ENCODE measurements around the gene SETD5.
A peak's percentile ranks its signal among the peaks of the same experiment; 100 is the strongest.

Gene SETD5

GRCh38 chr3:9399746-9400145 is 2.3 kb downstream of the SETD5 start:
- peak overlapping the region; percentile 89 to 91 for H3K4me3 ChIP-seq (ENCODE audit: low read depth in 1 of 2, low read length in 2 of 2)
- H3K27me3 ChIP-seq (ENCODE audit: control insufficient read depth in 1 of 2, insufficient read depth in 2 of 2, low read length in 2 of 2) = no peaks in the 10 kb centered on the region
- peaks cover 0 to 2% of the 10 kb centered on the region in 2 donors for H3K36me3 ChIP-seq (ENCODE audit: control insufficient read depth in 1 of 2, insufficient read depth in 2 of 2, low read length in 2 of 2)
- no peaks in the 10 kb centered on the region for H3K9me3 ChIP-seq (ENCODE audit: control insufficient read depth in 1 of 2, low read length in 2 of 2)
- H3K27ac ChIP-seq (ENCODE audit: low read depth, low read length) = peak overlapping the region; percentile 98
- peaks cover 60% of the 10 kb centered on the region in 2 donors for H3K4me1 ChIP-seq (ENCODE audit: control insufficient read depth in 1 of 2, insufficient read depth in 2 of 2, low read length in 2 of 2)
- peak overlapping the region; percentile 58 to 99 for H3K9ac ChIP-seq (ENCODE audit: low read depth in 1 of 2, low read length in 2 of 2)

- Histone ChIP-seq H3K27me3 (ENCODE audit: control insufficient read depth in 1 of 2, insufficient read depth in 2 of 2, low read length in 2 of 2) (no peaks in the 10 kb centered on the region), H3K4me1 (ENCODE audit: control insufficient read depth in 1 of 2, insufficient read depth in 2 of 2, low read length in 2 of 2) (peaks cover 60% of the 10 kb centered on the region in 2 donors), H3K27ac (ENCODE audit: low read depth, low read length) (no peak overlapping the region), H3K9ac (ENCODE audit: low read depth in 1 of 2, low read length in 2 of 2) (no peak overlapping the region), H3K9me3 (ENCODE audit: control insufficient read depth in 1 of 2, low read length in 2 of 2) (no peaks in the 10 kb centered on the region), H3K36me3 (ENCODE audit: control insufficient read depth in 1 of 2, insufficient read depth in 2 of 2, low read length in 2 of 2) (no peaks in the 10 kb centered on the region), H3K4me3 (ENCODE audit: low read depth in 1 of 2, low read length in 2 of 2) (peak overlapping the region; percentile 3 to 37)
These were observed 3.2 kb downstream of the SETD5 start for GRCh38 chr3:9400616-9401015.

GRCh38 chr3:9401986-9402385 is 4.6 kb downstream of the SETD5 start:
- H3K4me3 ChIP-seq (ENCODE audit: low read depth in 1 of 2, low read length in 2 of 2) = peak overlapping the region; percentile 47 to 52
- peak overlapping the region; percentile 26 for H3K27ac ChIP-seq (ENCODE audit: low read depth, low read length)
- peaks cover 62 to 64% of the 10 kb centered on the region in 2 donors for H3K4me1 ChIP-seq (ENCODE audit: control insufficient read depth in 1 of 2, insufficient read depth in 2 of 2, low read length in 2 of 2)
- H3K9me3 ChIP-seq (ENCODE audit: control insufficient read depth in 1 of 2, low read length in 2 of 2) = no peaks in the 10 kb centered on the region
- no peaks in the 10 kb centered on the region for H3K36me3 ChIP-seq (ENCODE audit: control insufficient read depth in 1 of 2, insufficient read depth in 2 of 2, low read length in 2 of 2)
- H3K27me3 ChIP-seq (ENCODE audit: control insufficient read depth in 1 of 2, insufficient read depth in 2 of 2, low read length in 2 of 2) = no peaks in the 10 kb centered on the region
- peak overlapping the region; percentile 21 to 22 for H3K9ac ChIP-seq (ENCODE audit: low read depth in 1 of 2, low read length in 2 of 2)

- peaks cover 62 to 64% of the 10 kb centered on the region in 2 donors for H3K4me1 ChIP-seq (ENCODE audit: control insufficient read depth in 1 of 2, insufficient read depth in 2 of 2, low read length in 2 of 2)
These were observed 5.2 kb downstream of the SETD5 start for GRCh38 chr3:9402410-9403228.

GRCh38 chr3:9403463-9403862 is 6.0 kb downstream of the SETD5 start:
- Histone ChIP-seq H3K9ac (ENCODE audit: low read depth in 1 of 2, low read length in 2 of 2) (no peak overlapping the region), H3K27ac (ENCODE audit: low read depth, low read length) (no peak overlapping the region), H3K4me1 (ENCODE audit: control insufficient read depth in 1 of 2, insufficient read depth in 2 of 2, low read length in 2 of 2) (peaks cover 62 to 64% of the 10 kb centered on the region in 2 donors), H3K27me3 (ENCODE audit: control insufficient read depth in 1 of 2, insufficient read depth in 2 of 2, low read length in 2 of 2) (no peaks in the 10 kb centered on the region), H3K36me3 (ENCODE audit: control insufficient read depth in 1 of 2, insufficient read depth in 2 of 2, low read length in 2 of 2) (no peaks in the 10 kb centered on the region), H3K4me3 (ENCODE audit: low read depth in 1 of 2, low read length in 2 of 2) (peak overlapping the region in 1 of 2 donors; percentile 47), H3K9me3 (ENCODE audit: control insufficient read depth in 1 of 2, low read length in 2 of 2) (no peaks in the 10 kb centered on the region)

More at GRCh38 chr3:9402410-9403228, 5.2 kb downstream of the SETD5 start:
- peak overlapping the region; percentile 47 to 52 for H3K4me3 ChIP-seq (ENCODE audit: low read depth in 1 of 2, low read length in 2 of 2)
- no peaks in the 10 kb centered on the region for H3K9me3 ChIP-seq (ENCODE audit: control insufficient read depth in 1 of 2, low read length in 2 of 2)
- H3K27ac ChIP-seq (ENCODE audit: low read depth, low read length) = peak overlapping the region; percentile 26
- no peaks in the 10 kb centered on the region for H3K36me3 ChIP-seq (ENCODE audit: control insufficient read depth in 1 of 2, insufficient read depth in 2 of 2, low read length in 2 of 2)
- no peaks in the 10 kb centered on the region for H3K27me3 ChIP-seq (ENCODE audit: control insufficient read depth in 1 of 2, insufficient read depth in 2 of 2, low read length in 2 of 2)
- H3K9ac ChIP-seq (ENCODE audit: low read depth in 1 of 2, low read length in 2 of 2) = peak overlapping the region; percentile 21 to 22

- Histone ChIP-seq H3K9me3 (ENCODE audit: control insufficient read depth in 1 of 2, low read length in 2 of 2) (no peaks in the 10 kb centered on the region), H3K27ac (ENCODE audit: low read depth, low read length) (no peak overlapping the region), H3K27me3 (ENCODE audit: control insufficient read depth in 1 of 2, insufficient read depth in 2 of 2, low read length in 2 of 2) (no peaks in the 10 kb centered on the region), H3K9ac (ENCODE audit: low read depth in 1 of 2, low read length in 2 of 2) (no peak overlapping the region), H3K36me3 (ENCODE audit: control insufficient read depth in 1 of 2, insufficient read depth in 2 of 2, low read length in 2 of 2) (no peaks in the 10 kb centered on the region), H3K4me1 (ENCODE audit: control insufficient read depth in 1 of 2, insufficient read depth in 2 of 2, low read length in 2 of 2) (peaks cover 57 to 61% of the 10 kb centered on the region in 2 donors), H3K4me3 (ENCODE audit: low read depth in 1 of 2, low read length in 2 of 2) (no peak overlapping the region)
These were observed 7.3 kb downstream of the SETD5 start for GRCh38 chr3:9404680-9405079.

- no peak overlapping the region for H3K27ac ChIP-seq (ENCODE audit: low read depth, low read length)
- H3K27me3 ChIP-seq (ENCODE audit: control insufficient read depth in 1 of 2, insufficient read depth in 2 of 2, low read length in 2 of 2) = no peaks in the 10 kb centered on the region
- no peaks in the 10 kb centered on the region for H3K9me3 ChIP-seq (ENCODE audit: control insufficient read depth in 1 of 2, low read length in 2 of 2)
- H3K36me3 ChIP-seq (ENCODE audit: control insufficient read depth in 1 of 2, insufficient read depth in 2 of 2, low read length in 2 of 2) = no peaks in the 10 kb centered on the region
- peaks cover 48 to 50% of the 10 kb centered on the region in 2 donors for H3K4me1 ChIP-seq (ENCODE audit: control insufficient read depth in 1 of 2, insufficient read depth in 2 of 2, low read length in 2 of 2)
- H3K4me3 ChIP-seq (ENCODE audit: low read depth in 1 of 2, low read length in 2 of 2) = no peak overlapping the region
- H3K9ac ChIP-seq (ENCODE audit: low read depth in 1 of 2, low read length in 2 of 2) = no peak overlapping the region
These were observed 8.3 kb downstream of the SETD5 start for GRCh38 chr3:9405756-9406155.

- Histone ChIP-seq H3K9me3 (ENCODE audit: control insufficient read depth in 1 of 2, low read length in 2 of 2) (no peaks in the 10 kb centered on the region), H3K36me3 (ENCODE audit: control insufficient read depth in 1 of 2, insufficient read depth in 2 of 2, low read length in 2 of 2) (no peaks in the 10 kb centered on the region), H3K9ac (ENCODE audit: low read depth in 1 of 2, low read length in 2 of 2) (no peak overlapping the region), H3K27ac (ENCODE audit: low read depth, low read length) (no peak overlapping the region), H3K27me3 (ENCODE audit: control insufficient read depth in 1 of 2, insufficient read depth in 2 of 2, low read length in 2 of 2) (no peaks in the 10 kb centered on the region), H3K4me3 (ENCODE audit: low read depth in 1 of 2, low read length in 2 of 2) (no peak overlapping the region), H3K4me1 (ENCODE audit: control insufficient read depth in 1 of 2, insufficient read depth in 2 of 2, low read length in 2 of 2) (peaks cover 37% of the 10 kb centered on the region in 2 donors)
These were observed 9.6 kb downstream of the SETD5 start for GRCh38 chr3:9406856-9407626.

GRCh38 chr3:9408061-9408460 is 10.6 kb downstream of the SETD5 start:
- Histone ChIP-seq H3K4me3 (ENCODE audit: low read depth in 1 of 2, low read length in 2 of 2) (no peak overlapping the region), H3K9me3 (ENCODE audit: control insufficient read depth in 1 of 2, low read length in 2 of 2) (no peaks in the 10 kb centered on the region), H3K27me3 (ENCODE audit: control insufficient read depth in 1 of 2, insufficient read depth in 2 of 2, low read length in 2 of 2) (no peaks in the 10 kb centered on the region), H3K9ac (ENCODE audit: low read depth in 1 of 2, low read length in 2 of 2) (no peak overlapping the region), H3K27ac (ENCODE audit: low read depth, low read length) (no peak overlapping the region), H3K4me1 (ENCODE audit: control insufficient read depth in 1 of 2, insufficient read depth in 2 of 2, low read length in 2 of 2) (peaks cover 35 to 36% of the 10 kb centered on the region in 2 donors), H3K36me3 (ENCODE audit: control insufficient read depth in 1 of 2, insufficient read depth in 2 of 2, low read length in 2 of 2) (no peaks in the 10 kb centered on the region)

GRCh38 chr3:9408546-9408945 is 11.1 kb downstream of the SETD5 start:
- Histone ChIP-seq H3K27me3 (ENCODE audit: control insufficient read depth in 1 of 2, insufficient read depth in 2 of 2, low read length in 2 of 2) (no peaks in the 10 kb centered on the region), H3K9me3 (ENCODE audit: control insufficient read depth in 1 of 2, low read length in 2 of 2) (no peaks in the 10 kb centered on the region), H3K36me3 (ENCODE audit: control insufficient read depth in 1 of 2, insufficient read depth in 2 of 2, low read length in 2 of 2) (no peaks in the 10 kb centered on the region), H3K9ac (ENCODE audit: low read depth in 1 of 2, low read length in 2 of 2) (no peak overlapping the region), H3K27ac (ENCODE audit: low read depth, low read length) (no peak overlapping the region), H3K4me1 (ENCODE audit: control insufficient read depth in 1 of 2, insufficient read depth in 2 of 2, low read length in 2 of 2) (peaks cover 30 to 32% of the 10 kb centered on the region in 2 donors), H3K4me3 (ENCODE audit: low read depth in 1 of 2, low read length in 2 of 2) (no peak overlapping the region)

All from duodenal mucosa (tissue), 2 donors.